B cell (primary cell): ENCODE data around the gene AIMP1.

Experiments
- CTCF ChIP-seq: fragments of 200-600 bp; IDR thresholded peaks from one replicate; pipeline ENCODE4 v1.8.0; 2022; ENCODE audit warnings: antibody characterized with exemption, mild to moderate bottlenecking
- EZH2 ChIP-seq: IDR thresholded peaks from 2 replicates; pipeline ENCODE4 v1.6.1; 2012; ENCODE audit warnings: borderline replicate concordance, low read depth, mild to moderate bottlenecking, moderate library complexity, low read length; ENCODE audit not compliant: insufficient read depth, poor library complexity, severe bottlenecking

- TF ChIP-seq CTCF = no peak
- no peak for TF ChIP-seq EZH2
Observed at GRCh38 chr4:106312997-106313522, 3.3 kb upstream of the AIMP1 start.
